Measurements from ENCODE around the gene C8A. TPM values are rescaled to one million over a fixed set of nuclear protein-coding genes. Genes with fewer than 3 reads are reported as not detected.

The C8A gene
- total RNA-seq, 4 donors from 2014 or later = not detected

DNA sequence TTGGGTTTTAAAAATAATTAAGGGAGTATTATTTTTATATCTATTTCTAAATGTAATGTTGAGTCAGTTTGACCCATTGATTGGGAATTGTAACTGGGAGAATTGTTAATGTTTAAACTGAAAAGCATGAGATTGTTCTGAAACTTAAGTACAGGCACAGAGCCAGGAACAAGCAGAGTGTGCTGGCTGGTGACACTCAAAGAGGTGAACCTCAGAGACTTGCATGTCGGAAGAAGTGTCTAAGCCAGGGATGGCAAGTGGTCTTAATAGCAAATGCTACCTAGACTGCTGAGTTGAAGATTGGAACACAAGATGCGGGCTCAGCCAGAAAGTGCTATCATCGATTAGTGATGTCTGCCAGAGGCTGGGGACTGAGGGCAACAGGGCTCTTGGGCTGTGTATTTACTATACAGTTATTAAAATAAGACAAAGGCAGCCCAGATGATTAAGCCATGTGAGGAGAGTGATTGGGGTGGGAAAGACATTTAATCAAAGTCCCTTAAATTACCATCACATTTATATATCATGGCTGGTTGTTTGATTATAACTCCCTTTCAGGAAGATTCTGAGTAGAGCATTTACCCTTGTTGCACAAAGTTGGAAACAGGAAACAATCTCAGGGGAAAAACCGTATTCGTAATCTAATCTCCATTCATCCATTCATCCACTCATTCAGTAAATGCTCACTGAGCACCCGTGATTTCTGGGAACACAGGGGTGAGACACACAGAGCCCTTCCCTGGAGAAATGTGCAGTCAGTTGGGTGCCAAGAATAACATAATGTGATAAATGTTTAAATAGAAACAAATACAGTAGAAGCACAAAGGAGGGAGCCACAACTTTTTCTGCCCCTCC lies 42.8 kb downstream of the C8A start:
- WGBS, 2 donors = 69 to 72% methylated on average over 6 of the region's 6 CpGs
- no peak overlapping the region for H3K4me3 ChIP-seq (ENCODE audit: low read depth, poor library complexity, severe bottlenecking)
- no peak for DNase-seq (ENCODE audit: low spot score in 2 of 2)
- no peak for TF ChIP-seq CTCF (IDR thresholded peaks at IDR 0.05)
- TF ChIP-seq POLR2A (IDR thresholded peaks at IDR 0.05) = no peak
- intact Hi-C loops (cut with DNase I; ENCODE audit: low total_unique reads) = no loop called here

DNA sequence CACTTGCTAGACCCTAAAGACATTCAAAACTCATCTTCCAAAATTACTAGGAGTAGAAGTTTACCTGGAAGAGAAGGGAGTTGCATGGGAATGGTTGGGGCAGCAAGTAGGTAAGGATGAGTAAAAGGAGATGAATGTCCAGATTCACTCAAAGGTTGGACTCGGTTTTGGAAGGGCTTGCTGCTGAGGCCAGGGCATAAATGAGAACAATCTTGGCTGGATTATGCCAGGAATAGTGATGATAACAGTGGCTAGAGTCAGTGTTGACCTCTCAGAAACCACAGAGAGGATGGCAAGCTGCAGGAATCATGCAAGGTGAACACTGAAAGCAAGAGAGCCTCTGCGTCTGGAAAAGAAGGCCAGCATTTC lies 43.4 kb downstream of the C8A start:
- intact Hi-C loops (cut with DNase I; ENCODE audit: low total_unique reads) = no loop called here
- DNase-seq (ENCODE audit: low spot score in 2 of 2) = no peak
- WGBS, 2 donors = 80 to 82% methylated on average over 2 of the region's 2 CpGs
- TF ChIP-seq POLR2A (IDR thresholded peaks at IDR 0.05) = no peak
- no peak for TF ChIP-seq CTCF (IDR thresholded peaks at IDR 0.05)
- H3K4me3 ChIP-seq (ENCODE audit: low read depth, poor library complexity, severe bottlenecking) = no peak overlapping the region

DNA sequence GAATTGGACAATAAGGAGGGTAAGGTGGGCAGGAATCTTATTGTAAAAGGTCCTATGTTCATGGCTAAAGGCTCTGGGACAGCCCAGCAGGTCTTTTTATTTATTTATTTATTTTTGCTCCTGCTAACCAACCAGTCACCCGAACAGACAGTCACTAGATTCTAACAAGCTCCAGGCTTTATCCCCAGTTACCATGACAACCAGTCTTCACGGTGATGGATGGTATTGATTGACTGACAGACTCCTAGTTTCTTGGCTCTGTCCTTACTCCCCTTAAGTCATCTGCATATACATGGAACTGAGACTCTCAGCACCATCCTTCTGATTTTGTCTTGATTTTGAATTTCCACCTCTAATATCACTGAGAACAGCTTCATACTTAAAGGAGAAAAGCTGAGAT lies 44.3 kb downstream of the C8A start:
- intact Hi-C loops (cut with DNase I; ENCODE audit: low total_unique reads) = no loop called here
- DNase-seq (ENCODE audit: low spot score in 2 of 2) = no peak
- H3K4me3 ChIP-seq (ENCODE audit: low read depth, poor library complexity, severe bottlenecking) = no peak overlapping the region
- no peak for TF ChIP-seq CTCF (IDR thresholded peaks at IDR 0.05)
- no peak for TF ChIP-seq POLR2A (IDR thresholded peaks at IDR 0.05)
- 68 to 69% methylated on average over 2 of the region's 2 CpGs for WGBS, 2 donors

DNA sequence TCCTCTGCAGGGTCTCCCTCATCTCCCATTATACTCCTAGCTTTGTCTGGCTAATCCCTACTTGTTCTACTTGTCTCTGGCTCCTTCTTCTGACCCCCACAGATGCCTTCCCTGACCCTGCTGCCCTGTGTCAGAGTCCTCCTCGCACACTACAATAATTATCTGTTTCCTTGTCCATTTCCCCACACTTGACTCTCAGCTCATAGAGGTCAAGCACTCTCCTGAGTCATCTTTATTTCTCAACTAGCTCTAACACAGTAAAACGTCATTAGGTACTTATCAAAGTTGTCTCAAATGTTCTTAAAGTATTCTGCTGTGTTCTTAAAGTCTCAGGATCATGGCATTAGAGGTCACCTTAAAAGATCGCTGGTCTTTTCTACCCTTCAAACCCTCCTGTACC lies 47.1 kb downstream of the C8A start:
- WGBS, 2 donors = 50 to 52% methylated on average over 3 of the region's 3 CpGs
- TF ChIP-seq POLR2A (IDR thresholded peaks at IDR 0.05) (no peak), CTCF (IDR thresholded peaks at IDR 0.05) (no peak)
- no peak for DNase-seq (ENCODE audit: low spot score in 2 of 2)
- intact Hi-C loops (cut with DNase I; ENCODE audit: low total_unique reads) = no loop called here
- H3K4me3 ChIP-seq (ENCODE audit: low read depth, poor library complexity, severe bottlenecking) = no peak overlapping the region

DNA sequence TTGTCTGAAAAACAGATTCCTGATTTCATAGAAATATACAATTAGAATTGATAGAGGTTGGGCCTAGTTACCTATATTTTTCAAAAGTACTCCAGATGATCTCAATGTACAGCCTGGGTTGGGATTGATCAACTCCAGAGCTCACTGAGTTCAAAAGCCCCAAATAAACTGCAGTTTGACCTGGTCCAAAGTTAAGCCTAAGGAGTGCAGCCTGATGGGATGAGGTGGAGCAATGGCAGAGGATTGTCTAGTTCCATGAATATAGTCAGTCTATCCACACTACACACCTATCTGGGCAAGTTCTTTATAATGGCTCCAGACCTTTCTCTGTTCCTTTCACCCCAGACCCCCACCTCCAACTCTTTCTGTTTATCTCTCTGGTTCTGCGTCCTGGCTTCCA lies 49.2 kb downstream of the C8A start:
- intact Hi-C loops (cut with DNase I; ENCODE audit: low total_unique reads) = no loop called here
- TF ChIP-seq POLR2A (IDR thresholded peaks at IDR 0.05) (no peak), CTCF (IDR thresholded peaks at IDR 0.05) (no peak)
- no peak for DNase-seq (ENCODE audit: low spot score in 2 of 2)
- H3K4me3 ChIP-seq (ENCODE audit: low read depth, poor library complexity, severe bottlenecking) = no peak overlapping the region
- WGBS, 2 donors = 95 to 96% methylated on average over 1 of the region's 1 CpG

All from lower leg skin (tissue), 4 donors.